DOHH2 (cell line): ENCODE measurements around the gene NUP93.

Experiments used
- CTCF ChIP-seq: fragments of 200-600 bp; sonication (generic); IDR thresholded peaks from one replicate; pipeline ENCODE4 v1.5.1; 2014; ENCODE audit warnings: antibody characterized with exemption, mild to moderate bottlenecking, low read depth, low read length; ENCODE audit not compliant: poor library complexity, severe bottlenecking
- EZH2phosphoT487 ChIP-seq: fragments of 200-600 bp; sonication (generic); IDR thresholded peaks from 2 replicates; pipeline ENCODE4 v1.6.1; 2017; ENCODE audit warnings: borderline replicate concordance, mild to moderate bottlenecking, antibody characterized with exemption, low read length, moderate library complexity, mixed read lengths

- TF ChIP-seq CTCF (no peak), EZH2phosphoT487 (no peak)
These were observed 17.6 kb downstream of the NUP93 start for GRCh38 chr16:56747486-56748045.
